Measurements from ENCODE around the gene MANBA. TPM values are rescaled to one million over a fixed set of nuclear protein-coding genes. Genes with fewer than 3 reads are reported as not detected.
"Not testable (repeated sequence)": the region's sequence is repeated elsewhere in the genome, so short reads cannot be mapped to it uniquely, and the experiment has no call there.

MANBA gene
- total RNA-seq, 1 donor from 2014 or later = 35.8 TPM

DNA sequence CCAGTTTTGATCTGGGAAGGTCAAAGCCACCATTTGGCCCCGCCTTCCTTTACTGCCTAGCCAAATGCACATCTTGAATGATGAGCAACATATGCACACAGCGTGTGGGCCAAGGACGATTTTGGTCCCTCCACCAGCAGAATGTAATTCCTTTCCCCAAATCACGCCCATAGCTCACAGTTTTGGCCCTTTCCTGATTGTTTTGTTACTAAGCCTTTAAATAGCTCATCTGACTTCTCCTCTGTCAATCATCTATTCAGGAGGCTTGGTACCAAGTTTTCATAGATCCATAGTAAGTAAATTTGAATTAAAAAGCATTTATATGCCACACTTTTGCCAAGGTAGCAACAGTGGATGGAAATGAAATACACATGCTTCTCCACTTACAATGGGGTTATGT, 136.3 kb downstream of the MANBA start:
- intact Hi-C loops (cut with DNase I) = loop anchor here (10.0 kb wide), 1 partner anchor 390 kb away; the partner anchor contains the start of gene SLC9B1
- H3K9me3 ChIP-seq = no peaks in the 10 kb centered on the region
- no peak for DNase-seq (ENCODE audit: extremely low spot score in 2 of 2)
- H3K36me3 ChIP-seq = no peaks in the 10 kb centered on the region
- no peaks in the 10 kb centered on the region for H3K27me3 ChIP-seq
- no peak overlapping the region for H3K4me3 ChIP-seq
- no peaks in the 10 kb centered on the region for H3K4me1 ChIP-seq
- no peak overlapping the region for H3K27ac ChIP-seq
- TF ChIP-seq, protein P1, sequence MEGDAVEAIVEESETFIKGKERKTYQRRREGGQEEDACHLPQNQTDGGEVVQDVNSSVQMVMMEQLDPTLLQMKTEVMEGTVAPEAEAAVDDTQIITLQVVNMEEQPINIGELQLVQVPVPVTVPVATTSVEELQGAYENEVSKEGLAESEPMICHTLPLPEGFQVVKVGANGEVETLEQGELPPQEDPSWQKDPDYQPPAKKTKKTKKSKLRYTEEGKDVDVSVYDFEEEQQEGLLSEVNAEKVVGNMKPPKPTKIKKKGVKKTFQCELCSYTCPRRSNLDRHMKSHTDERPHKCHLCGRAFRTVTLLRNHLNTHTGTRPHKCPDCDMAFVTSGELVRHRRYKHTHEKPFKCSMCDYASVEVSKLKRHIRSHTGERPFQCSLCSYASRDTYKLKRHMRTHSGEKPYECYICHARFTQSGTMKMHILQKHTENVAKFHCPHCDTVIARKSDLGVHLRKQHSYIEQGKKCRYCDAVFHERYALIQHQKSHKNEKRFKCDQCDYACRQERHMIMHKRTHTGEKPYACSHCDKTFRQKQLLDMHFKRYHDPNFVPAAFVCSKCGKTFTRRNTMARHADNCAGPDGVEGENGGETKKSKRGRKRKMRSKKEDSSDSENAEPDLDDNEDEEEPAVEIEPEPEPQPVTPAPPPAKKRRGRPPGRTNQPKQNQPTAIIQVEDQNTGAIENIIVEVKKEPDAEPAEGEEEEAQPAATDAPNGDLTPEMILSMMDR (IDR thresholded peaks at IDR 0.05) = no peak
- TF ChIP-seq POLR2A (IDR thresholded peaks at IDR 0.05) (no peak), POLR2AphosphoS5 (IDR thresholded peaks at IDR 0.05; ENCODE audit: insufficient read depth in 1 of 2, low read depth in 1 of 2) (no peak)

DNA sequence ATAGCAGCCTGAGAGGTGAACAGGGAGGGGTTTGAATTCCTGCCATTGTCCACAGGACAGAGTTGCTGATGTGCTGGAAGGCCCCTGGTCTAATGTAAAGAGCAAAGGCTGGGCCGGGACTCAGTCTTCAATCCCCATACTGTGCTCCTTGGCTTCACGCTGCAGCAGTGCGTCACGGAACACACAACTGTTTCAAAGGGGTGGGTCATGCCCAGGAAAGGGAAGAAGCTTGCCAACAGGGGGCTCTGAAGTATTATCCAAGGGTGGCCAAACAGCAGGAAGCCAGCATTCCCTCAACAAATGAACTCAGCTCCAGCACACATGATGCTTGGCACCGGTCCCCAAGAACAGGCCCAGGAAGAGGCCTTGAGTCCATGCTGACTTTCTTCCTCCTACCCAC, 137.1 kb downstream of the MANBA start:
- no peak for DNase-seq (ENCODE audit: extremely low spot score in 2 of 2)
- Histone ChIP-seq H3K4me3 (no peak overlapping the region), H3K36me3 (no peaks in the 10 kb centered on the region), H3K27ac (no peak overlapping the region), H3K9me3 (no peaks in the 10 kb centered on the region), H3K4me1 (no peaks in the 10 kb centered on the region), H3K27me3 (no peaks in the 10 kb centered on the region)
- intact Hi-C loops (cut with DNase I) = loop anchor here (10.0 kb wide), 1 partner anchor 391 kb away; the partner anchor contains the start of gene SLC9B1
- no peak for TF ChIP-seq POLR2AphosphoS5 (IDR thresholded peaks at IDR 0.05; ENCODE audit: insufficient read depth in 1 of 2, low read depth in 1 of 2)
- no peak for TF ChIP-seq POLR2A (IDR thresholded peaks at IDR 0.05)
- TF ChIP-seq, protein P1 (IDR thresholded peaks at IDR 0.05) = no peak

DNA sequence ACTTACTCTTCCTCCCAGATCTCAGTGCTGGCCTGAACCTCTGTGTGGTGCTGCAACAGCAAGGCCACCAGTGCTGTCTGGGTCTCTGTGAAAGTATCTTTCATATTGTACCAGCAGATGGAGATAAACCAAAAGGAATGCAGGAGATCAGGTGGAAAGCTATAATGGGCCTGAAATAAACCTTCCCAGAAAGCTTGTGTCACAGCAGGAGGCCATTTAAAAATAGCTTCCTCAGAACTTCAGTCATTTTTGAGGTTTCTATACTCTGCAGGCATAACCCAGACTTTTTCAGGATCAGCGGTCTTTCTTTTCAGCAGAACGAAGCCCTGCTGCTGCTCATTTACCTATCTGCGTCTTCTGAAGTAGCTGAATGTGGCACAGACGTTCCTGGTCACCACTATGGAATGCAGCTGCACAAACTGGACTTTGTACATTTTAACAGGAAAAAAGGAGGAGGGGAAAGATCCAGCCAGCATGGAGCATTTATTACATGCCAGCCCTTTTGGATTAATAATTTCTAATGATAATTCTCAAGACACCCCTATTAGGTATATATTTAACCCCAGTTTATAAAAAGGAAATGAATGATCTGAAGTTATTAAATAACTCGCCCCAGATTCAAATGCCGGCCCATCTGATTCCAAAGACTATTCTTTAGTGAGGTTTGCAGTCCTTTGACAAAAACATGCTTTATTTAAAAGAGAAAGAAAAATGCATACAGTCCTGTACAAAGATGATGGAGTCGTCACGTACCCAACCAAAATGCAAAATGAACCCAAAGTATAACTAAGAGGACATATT, 139.9 kb downstream of the MANBA start:
- Histone ChIP-seq H3K4me1 (no peaks in the 10 kb centered on the region), H3K27ac (no peak overlapping the region), H3K27me3 (no peaks in the 10 kb centered on the region), H3K4me3 (no peak overlapping the region), H3K36me3 (peaks cover 0 to 14% of the 10 kb centered on the region in 2 donors), H3K9me3 (no peaks in the 10 kb centered on the region)
- no peak for DNase-seq (ENCODE audit: extremely low spot score in 2 of 2)
- intact Hi-C loops (cut with DNase I) = loop anchor here (10.0 kb wide), 1 partner anchor 394 kb away; the partner anchor contains the start of gene SLC9B1
- no peak for TF ChIP-seq POLR2AphosphoS5 (IDR thresholded peaks at IDR 0.05; ENCODE audit: insufficient read depth in 1 of 2, low read depth in 1 of 2)
- no peak for TF ChIP-seq POLR2A (IDR thresholded peaks at IDR 0.05)
- TF ChIP-seq, protein P1 (IDR thresholded peaks at IDR 0.05) = peak in 1 of 3 experiments; percentile 13

DNA sequence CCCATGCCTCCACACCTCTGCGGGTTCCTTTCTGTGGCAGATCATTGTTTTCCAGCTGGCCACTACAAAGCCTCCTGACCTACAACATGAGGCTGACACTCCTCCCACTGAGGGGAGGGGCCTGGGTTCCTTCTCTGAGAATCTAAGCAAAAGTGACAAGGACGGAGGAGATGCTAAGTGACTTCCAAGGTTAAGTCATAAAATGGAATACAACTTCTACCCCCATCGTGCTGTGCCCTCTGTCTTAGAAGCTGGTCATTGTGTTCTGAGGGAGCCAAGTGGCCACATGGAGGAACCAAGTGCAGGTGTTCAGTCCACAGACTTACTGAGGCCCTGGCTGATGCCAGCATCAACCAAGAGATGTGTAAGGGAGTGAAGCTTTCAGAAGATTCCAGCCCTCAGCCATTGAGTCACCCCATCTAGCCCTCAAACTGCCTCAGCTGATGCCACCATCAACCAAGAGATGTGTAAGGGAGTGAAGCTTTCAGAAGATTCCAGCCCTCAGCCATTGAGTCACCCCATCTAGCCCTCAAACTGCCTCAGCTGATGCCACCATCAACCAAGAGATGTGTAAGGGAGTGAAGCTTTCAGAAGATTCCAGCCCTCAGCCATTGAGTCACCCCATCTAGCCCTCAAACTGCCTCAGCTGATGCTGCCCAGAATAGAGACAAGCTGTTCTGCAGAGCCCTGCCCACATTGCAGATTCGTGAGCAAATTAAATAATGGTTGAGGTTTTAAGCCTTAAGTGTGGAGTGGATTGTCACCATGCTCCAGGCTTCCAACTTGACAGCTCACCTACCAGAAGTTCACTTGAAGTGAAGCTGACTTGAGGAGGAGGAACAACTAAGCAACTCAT, 140.8 kb downstream of the MANBA start:
- H3K9me3 ChIP-seq; H3K4me3 ChIP-seq; H3K27me3 ChIP-seq; H3K27ac ChIP-seq; DNase-seq (ENCODE audit: extremely low spot score in 2 of 2); H3K4me1 ChIP-seq: not testable (repeated sequence)
- peaks cover 0 to 18% of the 10 kb centered on the region in 2 donors for H3K36me3 ChIP-seq
- intact Hi-C loops (cut with DNase I) = loop anchor here (10.0 kb wide), 1 partner anchor 395 kb away; the partner anchor contains the start of gene SLC9B1

DNA sequence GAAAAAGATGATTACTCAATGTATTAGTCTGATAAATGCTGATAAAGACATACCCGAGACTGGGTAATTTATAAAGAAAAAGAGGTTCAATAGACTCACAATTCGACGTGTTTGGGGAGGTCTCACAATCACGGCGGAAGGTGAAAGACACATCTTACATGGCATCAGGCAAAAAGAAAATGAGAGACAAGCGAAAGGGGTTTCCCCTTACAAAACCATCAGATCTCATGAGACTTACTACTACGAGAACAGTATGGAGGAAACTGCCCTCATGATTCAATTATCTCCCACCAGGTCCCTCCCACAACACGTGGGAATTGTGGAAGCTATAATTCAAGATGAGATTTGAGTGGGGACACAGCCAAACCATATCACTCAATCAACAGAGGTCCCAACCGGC, 141.7 kb downstream of the MANBA start:
- intact Hi-C loops (cut with DNase I); DNase-seq (ENCODE audit: extremely low spot score in 2 of 2); H3K4me1 ChIP-seq; H3K4me3 ChIP-seq; H3K27ac ChIP-seq; H3K9me3 ChIP-seq; H3K27me3 ChIP-seq: not testable (repeated sequence)
- peaks cover 0 to 28% of the 10 kb centered on the region in 2 donors for H3K36me3 ChIP-seq
